Measurements from ENCODE around the gene ENOX1. TPM values are rescaled to one million over a fixed set of nuclear protein-coding genes. Genes with fewer than 3 reads are reported as not detected.

The ENOX1 gene
- total RNA-seq, 4 donors from 2014 or later = 3.6 to 18.7 (median 5.7) TPM

DNA sequence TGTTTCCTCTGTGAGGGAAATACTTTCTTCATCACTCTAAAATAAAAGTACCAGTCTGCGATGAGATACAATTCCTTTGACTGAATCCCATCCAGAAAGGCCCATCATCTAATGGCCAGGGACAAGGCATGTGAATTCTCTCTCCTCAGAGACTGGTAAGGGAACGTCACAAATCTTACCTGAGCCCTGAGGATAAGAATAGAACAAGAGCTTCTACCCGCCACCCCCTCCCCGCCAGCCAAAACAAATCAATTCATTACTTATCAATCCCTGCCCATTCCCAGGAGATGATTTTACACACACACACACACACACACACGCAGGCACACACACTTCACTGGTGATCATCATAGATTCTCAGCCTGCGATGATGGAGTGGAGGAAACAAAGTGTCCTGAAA lies 564.7 kb downstream of the ENOX1 start:
- DNase-seq = no peak
- Histone ChIP-seq H3K27me3 (no peaks in the 10 kb centered on the region), H3K9me3 (no peaks in the 10 kb centered on the region), H3K4me3 (no peak overlapping the region), H3K27ac (no peak overlapping the region), H3K36me3 (no peaks in the 10 kb centered on the region), H3K4me1 (no peaks in the 10 kb centered on the region)
- intact Hi-C loops (cut with DNase I; ENCODE audit: low total_unique reads) = no loop called here
- TF ChIP-seq POLR2A (IDR thresholded peaks at IDR 0.05) = no peak
- TF ChIP-seq, protein P1, sequence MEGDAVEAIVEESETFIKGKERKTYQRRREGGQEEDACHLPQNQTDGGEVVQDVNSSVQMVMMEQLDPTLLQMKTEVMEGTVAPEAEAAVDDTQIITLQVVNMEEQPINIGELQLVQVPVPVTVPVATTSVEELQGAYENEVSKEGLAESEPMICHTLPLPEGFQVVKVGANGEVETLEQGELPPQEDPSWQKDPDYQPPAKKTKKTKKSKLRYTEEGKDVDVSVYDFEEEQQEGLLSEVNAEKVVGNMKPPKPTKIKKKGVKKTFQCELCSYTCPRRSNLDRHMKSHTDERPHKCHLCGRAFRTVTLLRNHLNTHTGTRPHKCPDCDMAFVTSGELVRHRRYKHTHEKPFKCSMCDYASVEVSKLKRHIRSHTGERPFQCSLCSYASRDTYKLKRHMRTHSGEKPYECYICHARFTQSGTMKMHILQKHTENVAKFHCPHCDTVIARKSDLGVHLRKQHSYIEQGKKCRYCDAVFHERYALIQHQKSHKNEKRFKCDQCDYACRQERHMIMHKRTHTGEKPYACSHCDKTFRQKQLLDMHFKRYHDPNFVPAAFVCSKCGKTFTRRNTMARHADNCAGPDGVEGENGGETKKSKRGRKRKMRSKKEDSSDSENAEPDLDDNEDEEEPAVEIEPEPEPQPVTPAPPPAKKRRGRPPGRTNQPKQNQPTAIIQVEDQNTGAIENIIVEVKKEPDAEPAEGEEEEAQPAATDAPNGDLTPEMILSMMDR (IDR thresholded peaks at IDR 0.05) = no peak

DNA sequence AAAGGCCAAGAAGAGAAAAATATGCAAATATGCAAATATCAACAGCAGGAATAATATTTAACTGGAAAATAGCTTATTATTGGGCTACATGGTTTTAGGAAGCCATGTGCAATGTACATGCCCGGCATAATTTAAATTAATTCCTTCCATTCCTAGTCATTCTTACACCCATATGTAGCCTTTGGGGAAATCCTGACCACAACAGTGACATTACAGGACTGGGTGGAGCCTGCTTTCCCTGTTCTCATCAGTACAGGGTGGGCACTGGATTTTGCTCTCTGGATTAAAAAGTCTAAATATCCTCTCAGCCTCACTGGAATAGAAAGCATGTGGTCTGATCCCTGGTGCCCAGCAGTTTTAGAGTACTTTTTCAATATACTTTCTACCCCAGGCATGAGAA lies 565.2 kb downstream of the ENOX1 start:
- H3K4me1 ChIP-seq = no peaks in the 10 kb centered on the region
- H3K9me3 ChIP-seq = no peaks in the 10 kb centered on the region
- no peaks in the 10 kb centered on the region for H3K27me3 ChIP-seq
- no peaks in the 10 kb centered on the region for H3K36me3 ChIP-seq
- DNase-seq = no peak
- H3K27ac ChIP-seq = no peak overlapping the region
- no peak overlapping the region for H3K4me3 ChIP-seq
- TF ChIP-seq, protein P1 (IDR thresholded peaks at IDR 0.05) = no peak
- no peak for TF ChIP-seq POLR2A (IDR thresholded peaks at IDR 0.05)
- intact Hi-C loops (cut with DNase I; ENCODE audit: low total_unique reads) = no loop called here

DNA sequence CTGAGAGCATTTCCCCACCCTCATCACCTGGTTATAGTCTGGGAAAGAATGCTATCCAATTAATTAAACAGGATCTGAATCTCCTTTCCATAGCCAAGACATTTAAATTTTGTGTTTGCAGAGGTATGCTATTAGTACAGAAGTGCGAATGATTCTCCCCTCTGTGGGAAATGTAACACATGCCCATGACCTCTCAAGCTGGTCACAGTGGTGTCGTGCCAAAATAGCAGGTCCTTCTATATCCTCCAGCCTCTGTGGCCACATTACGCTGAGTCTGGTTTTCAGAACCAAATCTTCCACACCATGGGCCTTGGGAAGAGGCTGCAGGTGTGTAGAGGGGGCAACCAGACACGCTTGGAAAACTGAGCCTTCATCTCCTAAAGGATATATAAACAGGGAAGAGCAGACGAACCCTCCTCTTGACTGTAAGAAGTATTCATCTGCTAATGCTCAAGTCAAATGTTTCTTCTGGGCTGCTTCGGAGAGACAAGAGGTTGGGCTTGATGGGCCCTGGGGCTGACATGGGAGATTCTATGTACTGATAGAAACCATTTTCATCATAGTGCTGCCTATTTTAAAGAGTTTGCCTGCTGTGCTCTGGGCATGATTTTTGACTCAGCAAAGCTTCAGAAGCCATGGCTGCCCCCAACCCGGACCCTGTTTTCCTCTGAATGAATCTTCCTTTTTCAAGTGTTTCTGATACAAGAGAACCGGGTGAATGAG lies 565.7 kb downstream of the ENOX1 start:
- TF ChIP-seq, protein P1 (IDR thresholded peaks at IDR 0.05) = no peak
- no peak for TF ChIP-seq POLR2A (IDR thresholded peaks at IDR 0.05)
- Histone ChIP-seq H3K9me3 (no peaks in the 10 kb centered on the region), H3K4me1 (no peaks in the 10 kb centered on the region), H3K27me3 (no peaks in the 10 kb centered on the region), H3K4me3 (no peak overlapping the region), H3K27ac (no peak overlapping the region), H3K36me3 (no peaks in the 10 kb centered on the region)
- no peak for DNase-seq
- intact Hi-C loops (cut with DNase I; ENCODE audit: low total_unique reads) = no loop called here

DNA sequence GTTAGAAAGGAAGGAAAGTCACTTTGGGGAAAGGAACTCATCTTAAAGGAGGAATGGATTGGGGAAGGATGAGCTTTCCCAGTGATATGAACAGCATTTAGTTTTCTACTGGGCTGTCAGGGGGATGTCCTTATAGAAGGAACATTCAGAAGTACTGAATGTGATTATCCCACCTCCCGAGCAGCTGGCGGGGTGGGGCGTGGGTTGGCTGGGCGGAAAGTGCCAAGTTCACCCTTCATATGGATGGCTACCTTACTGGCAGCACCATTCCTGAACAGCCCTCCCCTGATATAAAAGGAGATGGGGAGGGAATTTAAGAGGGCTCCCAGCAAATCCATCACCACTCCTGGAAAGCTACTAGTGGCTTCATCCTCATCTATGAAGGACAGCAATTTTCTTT lies 572.6 kb downstream of the ENOX1 start:
- no peaks in the 10 kb centered on the region for H3K36me3 ChIP-seq
- H3K27ac ChIP-seq = no peak overlapping the region
- intact Hi-C loops (cut with DNase I; ENCODE audit: low total_unique reads) = no loop called here
- H3K4me1 ChIP-seq = no peaks in the 10 kb centered on the region
- H3K4me3 ChIP-seq = no peak overlapping the region
- H3K9me3 ChIP-seq = no peaks in the 10 kb centered on the region
- H3K27me3 ChIP-seq = no peaks in the 10 kb centered on the region
- DNase-seq = no peak
- TF ChIP-seq POLR2A (IDR thresholded peaks at IDR 0.05) = no peak
- TF ChIP-seq, protein P1 (IDR thresholded peaks at IDR 0.05) = no peak

DNA sequence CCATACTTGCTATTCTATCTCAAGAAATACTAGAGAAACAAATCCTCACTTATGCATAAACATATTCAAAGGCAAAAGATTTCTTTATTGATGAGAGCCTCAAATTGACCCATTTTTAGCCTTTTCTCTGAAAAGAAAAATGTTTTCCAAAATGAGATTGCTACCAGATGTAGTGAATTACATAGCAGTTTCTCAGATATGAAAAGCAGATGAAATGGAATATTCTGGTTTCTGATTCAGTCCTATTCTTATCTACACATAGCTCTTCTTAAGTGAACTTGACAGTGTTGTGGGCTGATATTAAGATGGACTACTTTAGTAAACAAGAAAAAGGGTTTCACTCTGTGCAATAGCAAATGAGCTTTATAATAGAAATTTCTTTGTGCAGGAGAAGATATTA lies 579.9 kb downstream of the ENOX1 start:
- no peak for DNase-seq
- intact Hi-C loops (cut with DNase I; ENCODE audit: low total_unique reads) = no loop called here
- Histone ChIP-seq H3K4me1 (no peaks in the 10 kb centered on the region), H3K27ac (no peak overlapping the region), H3K9me3 (no peaks in the 10 kb centered on the region), H3K4me3 (no peak overlapping the region), H3K36me3 (no peaks in the 10 kb centered on the region), H3K27me3 (no peaks in the 10 kb centered on the region)
- TF ChIP-seq POLR2A (IDR thresholded peaks at IDR 0.05) = no peak
- TF ChIP-seq, protein P1 (IDR thresholded peaks at IDR 0.05) = no peak
